CD4-positive, alpha-beta T cell (primary cell): ENCODE data around the gene OR6C4. TPM values are rescaled to one million over a fixed set of nuclear protein-coding genes. Genes with fewer than 3 reads are reported as not detected.
"Not testable (repeated sequence)": the region's sequence is repeated elsewhere in the genome, so short reads cannot be mapped to it uniquely, and the experiment has no call there.

Experiments used
- ATAC-seq: fragments of 200-7000 bp; cut with Tn5 transposase; one replicate; pipeline ENCODE4 v1.10.0; 2022; ENCODE audit warnings: mild to moderate bottlenecking; ENCODE audit not compliant: poor library complexity
- CTCF ChIA-PET: fragments of 350-600 bp; sonication (Branson Sonifier 250); formaldehyde crosslinking; loops from one replicate; lab custom pipeline; 2021; ENCODE audit warnings: antibody characterized with exemption, inconsistent platforms; lab: Charles Lee
- POLR2A ChIA-PET: fragments of 350-600 bp; sonication (Branson Sonifier 250); formaldehyde crosslinking; loops from one replicate; lab custom pipeline; 2021; ENCODE audit warnings: antibody characterized with exemption, inconsistent platforms; lab: Charles Lee
- DNase-seq, 14 experiments: peaks; one replicate each; pipeline ENCODE4 v3.0.0-alpha.2; 2013 to 2020; ENCODE audit warnings: mixed read lengths in 2 of 14
- H3K27ac ChIP-seq, 2 donors: one replicate each; pipeline versions ENCODE4 v1.5.1 to v1.7.0; 2013; ENCODE audit warnings: low read length in 2 of 2, low read depth in 1 of 2, mild to moderate bottlenecking in 1 of 2
- H3K27me3 ChIP-seq, 2 experiments: 1 replicate in 1 of 2; 2 replicates in 1 of 2; pipeline versions ENCODE4 v1.6.1 to v1.7.0; 2013; ENCODE audit warnings: low read length in 2 of 2, control low read depth in 1 of 2, mild to moderate bottlenecking in 1 of 2, moderate library complexity in 1 of 2; ENCODE audit not compliant: insufficient read depth in 2 of 2, control insufficient read depth in 1 of 2
- H3K36me3 ChIP-seq: one replicate; pipeline ENCODE4 v1.6.1; 2013; ENCODE audit warnings: low read length, control low read depth; ENCODE audit not compliant: insufficient read depth
- H3K4me1 ChIP-seq: one replicate; pipeline ENCODE4 v1.6.1; 2013; ENCODE audit warnings: low read length, control low read depth; ENCODE audit not compliant: insufficient read depth
- H3K4me3 ChIP-seq: one replicate; pipeline ENCODE4 v1.5.1; 2013; ENCODE audit warnings: mild to moderate bottlenecking, low read length, moderate library complexity
- H3K9me3 ChIP-seq, 2 experiments: 1 replicate in 1 of 2; 2 replicates in 1 of 2; pipeline versions ENCODE4 v1.6.1 to v1.7.0; 2013; ENCODE audit warnings: low read length in 2 of 2, mild to moderate bottlenecking in 2 of 2, control low read depth in 1 of 2, moderate library complexity in 1 of 2; ENCODE audit not compliant: control insufficient read depth in 1 of 2, insufficient read depth in 1 of 2
- H3K27ac Mint-ChIP-seq: one replicate; pipeline ENCODE4 v1.8.0; 2020; ENCODE audit warnings: mixed read lengths
- H3K27me3 Mint-ChIP-seq: one replicate; pipeline ENCODE4 v1.8.0; 2021; ENCODE audit warnings: mixed read lengths
- H3K36me3 Mint-ChIP-seq: one replicate; pipeline ENCODE4 v1.8.0; 2021; ENCODE audit warnings: low read depth, mixed read lengths
- H3K4me1 Mint-ChIP-seq: one replicate; pipeline ENCODE4 v1.8.0; 2021; ENCODE audit warnings: low read depth, mixed read lengths
- H3K4me3 Mint-ChIP-seq: one replicate; pipeline ENCODE4 v1.8.0; 2020; ENCODE audit warnings: mild to moderate bottlenecking, mixed read lengths
- H3K9me3 Mint-ChIP-seq: one replicate; pipeline ENCODE4 v1.8.0; 2020; ENCODE audit warnings: mixed read lengths
- intact Hi-C, 2 experiments: fragments of 100-400 bp; cut with DNase I in 1 of 2; cut with micrococcal nuclease in 1 of 2; formaldehyde crosslinking; loops; one replicate each; pipeline versions ENCODE4 v1.15.1 to v1.9.0; 2023 to 2025; cut with DNase I, micrococcal nuclease
- total RNA-seq, 174 experiments: library from RNA in 2 of 174; stranded (reverse) in 2 of 174; gene quantifications; one replicate each; pipeline ENCODE4 v1.2.3 and lab custom pipeline; 2021 to 2026
- TF ChIP-seq, protein P1 (sequence below): fragments of 200-600 bp; IDR thresholded peaks from one replicate; pipeline ENCODE4 v1.8.0; 2022; ENCODE audit warnings: antibody characterized with exemption, mild to moderate bottlenecking

The OR6C4 gene
- total RNA-seq, 2 experiments from 2014 or later: not detected

DNA sequence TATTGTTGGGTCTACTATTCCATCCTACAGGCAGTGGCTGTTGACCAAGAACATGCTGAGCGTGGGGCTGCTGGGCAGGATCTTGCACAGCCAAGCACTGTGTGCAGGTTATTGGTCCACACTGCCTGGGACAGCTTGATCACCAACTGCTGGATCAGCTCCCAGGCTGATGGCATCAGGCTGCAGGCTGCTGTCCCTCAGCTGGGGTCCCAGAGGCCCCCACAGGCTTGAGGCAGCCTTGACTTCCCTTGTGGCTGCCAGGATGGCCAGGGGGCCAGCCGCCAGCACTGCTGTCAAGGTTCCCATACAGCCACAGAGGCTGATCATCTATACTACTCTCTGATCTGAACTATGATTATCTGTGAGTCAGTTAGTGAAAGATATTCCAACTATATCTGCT is 32.7 kb downstream of the OR6C4 start:
- H3K9me3 ChIP-seq: peaks cover 5 to 17% of the 10 kb centered on the region in 2 experiments
- H3K27me3 ChIP-seq: peaks cover 8 to 20% of the 10 kb centered on the region in 2 experiments
- H3K27ac Mint-ChIP-seq: no peak overlapping the region
- H3K4me3 Mint-ChIP-seq: no peak overlapping the region
- ATAC-seq (no peak), DNase-seq (no peak)
- H3K27ac ChIP-seq: no peak overlapping the region
- H3K4me3 ChIP-seq: no peak overlapping the region
- H3K9me3 Mint-ChIP-seq: peaks cover 11% of the 10 kb centered on the region
- H3K36me3 ChIP-seq: no peaks in the 10 kb centered on the region
- peaks cover 56% of the 10 kb centered on the region for H3K27me3 Mint-ChIP-seq
- CTCF ChIA-PET: no interaction called here
- H3K4me1 Mint-ChIP-seq: no peaks in the 10 kb centered on the region
- no peaks in the 10 kb centered on the region for H3K36me3 Mint-ChIP-seq
- intact Hi-C loops: no loop called here
- no peaks in the 10 kb centered on the region for H3K4me1 ChIP-seq
- TF ChIP-seq, protein P1, sequence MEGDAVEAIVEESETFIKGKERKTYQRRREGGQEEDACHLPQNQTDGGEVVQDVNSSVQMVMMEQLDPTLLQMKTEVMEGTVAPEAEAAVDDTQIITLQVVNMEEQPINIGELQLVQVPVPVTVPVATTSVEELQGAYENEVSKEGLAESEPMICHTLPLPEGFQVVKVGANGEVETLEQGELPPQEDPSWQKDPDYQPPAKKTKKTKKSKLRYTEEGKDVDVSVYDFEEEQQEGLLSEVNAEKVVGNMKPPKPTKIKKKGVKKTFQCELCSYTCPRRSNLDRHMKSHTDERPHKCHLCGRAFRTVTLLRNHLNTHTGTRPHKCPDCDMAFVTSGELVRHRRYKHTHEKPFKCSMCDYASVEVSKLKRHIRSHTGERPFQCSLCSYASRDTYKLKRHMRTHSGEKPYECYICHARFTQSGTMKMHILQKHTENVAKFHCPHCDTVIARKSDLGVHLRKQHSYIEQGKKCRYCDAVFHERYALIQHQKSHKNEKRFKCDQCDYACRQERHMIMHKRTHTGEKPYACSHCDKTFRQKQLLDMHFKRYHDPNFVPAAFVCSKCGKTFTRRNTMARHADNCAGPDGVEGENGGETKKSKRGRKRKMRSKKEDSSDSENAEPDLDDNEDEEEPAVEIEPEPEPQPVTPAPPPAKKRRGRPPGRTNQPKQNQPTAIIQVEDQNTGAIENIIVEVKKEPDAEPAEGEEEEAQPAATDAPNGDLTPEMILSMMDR: no peak
- POLR2A ChIA-PET: no interaction called here

DNA sequence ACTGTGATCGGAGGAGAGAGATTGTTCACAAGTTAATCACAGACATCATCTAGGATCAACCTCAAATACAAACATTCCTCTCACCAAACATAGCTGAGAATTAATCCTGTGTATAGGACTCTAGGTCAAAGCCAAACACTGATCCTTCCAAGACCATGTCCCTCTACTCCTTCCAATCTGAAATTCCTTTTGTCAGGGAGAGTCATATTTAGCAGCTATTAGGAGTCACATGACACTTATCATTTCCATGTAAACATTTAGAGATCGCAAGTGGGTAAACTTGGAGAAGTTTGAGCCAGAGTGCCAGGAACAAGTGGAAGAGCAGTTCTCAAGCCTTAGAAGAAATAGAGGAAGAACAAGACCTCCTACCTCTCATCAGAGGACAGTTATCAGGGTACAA is 36.4 kb downstream of the OR6C4 start:
- H3K36me3 Mint-ChIP-seq: no peaks in the 10 kb centered on the region
- Histone ChIP-seq H3K36me3 (no peaks in the 10 kb centered on the region), H3K9me3 (peaks cover 5 to 9% of the 10 kb centered on the region in 2 experiments), H3K4me3 (no peak overlapping the region), H3K4me1 (no peaks in the 10 kb centered on the region), H3K27me3 (peaks cover 8 to 17% of the 10 kb centered on the region in 2 experiments), H3K27ac (no peak overlapping the region)
- no peak for ATAC-seq
- ChIA-PET POLR2A (no interaction called here), CTCF (no interaction called here)
- TF ChIP-seq, protein P1: no peak
- peaks cover 69% of the 10 kb centered on the region for H3K27me3 Mint-ChIP-seq
- intact Hi-C loops: no loop called here
- no peaks in the 10 kb centered on the region for H3K9me3 Mint-ChIP-seq
- DNase-seq: no peak
- no peak overlapping the region for H3K27ac Mint-ChIP-seq
- H3K4me3 Mint-ChIP-seq: no peak overlapping the region
- no peaks in the 10 kb centered on the region for H3K4me1 Mint-ChIP-seq

DNA sequence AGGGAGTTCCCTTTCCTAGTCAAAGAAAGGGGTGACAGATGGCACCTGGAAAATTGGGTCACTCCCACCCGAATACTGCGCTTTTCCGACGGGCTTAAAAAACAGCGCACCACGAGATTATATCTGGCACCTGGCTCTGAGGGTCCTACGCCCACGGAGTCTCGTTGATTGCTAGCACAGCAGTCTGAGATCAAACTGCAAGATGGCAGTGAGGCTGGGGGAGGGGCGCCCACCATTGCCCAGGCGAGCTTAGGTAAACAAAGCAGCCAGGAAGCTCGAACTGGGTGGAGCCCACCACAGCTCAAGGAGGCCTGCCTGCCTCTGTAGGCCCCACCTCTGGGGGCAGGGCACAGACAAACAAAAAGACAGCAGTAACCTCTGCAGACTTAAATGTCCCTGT is 40.8 kb downstream of the OR6C4 start:
- H3K4me1 Mint-ChIP-seq, H3K27ac ChIP-seq, H3K9me3 Mint-ChIP-seq, H3K4me1 ChIP-seq, H3K27me3 ChIP-seq, H3K36me3 ChIP-seq, H3K36me3 Mint-ChIP-seq, CTCF ChIA-PET, POLR2A ChIA-PET, H3K9me3 ChIP-seq, H3K4me3 ChIP-seq, H3K27ac Mint-ChIP-seq, ATAC-seq, H3K4me3 Mint-ChIP-seq, intact Hi-C loops, DNase-seq: not testable (repeated sequence)
- H3K27me3 Mint-ChIP-seq: peaks cover 47% of the 10 kb centered on the region

Other genes with a start within 250 kb of the OR6C4 start
- gene OR6C1, start 235.3 kb upstream of the OR6C4 start, total RNA-seq: not detected
- not detected for gene OR6C3, start 218.9 kb upstream of the OR6C4 start, total RNA-seq
- not detected for gene OR6C75, start 186.6 kb upstream of the OR6C4 start, total RNA-seq
- gene OR6C65, start 149.1 kb upstream of the OR6C4 start, total RNA-seq: not detected
- gene OR6C76, start 123.3 kb upstream of the OR6C4 start, total RNA-seq: not detected
- gene OR6C2, start 105.5 kb upstream of the OR6C4 start, total RNA-seq: not detected
- not detected for gene OR6C70, start 79.5 kb upstream of the OR6C4 start, total RNA-seq
- gene OR6C68, start 57.2 kb upstream of the OR6C4 start, total RNA-seq: not detected
- under 1 TPM in 1 of 2 experiments, not detected in 1; 0.22 TPM for gene OR2AP1, start 22.9 kb downstream of the OR6C4 start, total RNA-seq
- gene OR10P1, start 87.3 kb downstream of the OR6C4 start, total RNA-seq: not detected
- gene ITGA7, start 158.3 kb downstream of the OR6C4 start, total RNA-seq: 1 to 10 TPM; 1.2 to 1.6 TPM
- 10 to 100 TPM; 34.8 to 36.9 TPM for gene BLOC1S1, start 166.4 kb downstream of the OR6C4 start, total RNA-seq
- gene RDH5, start 170.8 kb downstream of the OR6C4 start, total RNA-seq: 1 to 10 TPM; 8.8 TPM
- 10 to 100 TPM; 34.0 to 36.4 TPM for gene CD63, start 179.4 kb downstream of the OR6C4 start, total RNA-seq
- 1 to 10 TPM; 4.4 to 6.6 TPM for gene GDF11, start 193.5 kb downstream of the OR6C4 start, total RNA-seq